ENCODE measurements around the gene SP6. TPM values are rescaled to one million over a fixed set of nuclear protein-coding genes. Genes with fewer than 3 reads are reported as not detected.

SP6 gene
- total RNA-seq, 1 experiment from 2014 or later = 3.1 TPM

GRCh38 chr17:47889734-47890529, 39.0 kb upstream of the SP6 start:
- CTCF ChIA-PET = interaction anchor here (0.6 to 1.9 kb wide), 10 partner anchors 25 to 240 kb away, joined by 3 to 65 read pairs (median 4); partner anchors contain the start of genes KPNB1, OSBPL7, SCRN2 and SP6
- TF ChIP-seq CTCF (conservative IDR thresholded peaks at IDR 0.05; ENCODE audit: low read depth, low read length) = peak; percentile 99
- TF ChIP-seq EZH2 (IDR thresholded peaks at IDR 0.05; ENCODE audit: low read length, unreplicated experiment) = no peak
- no peak for TF ChIP-seq EZH2phosphoT487 (IDR thresholded peaks at IDR 0.05; ENCODE audit: borderline replicate concordance, low read length)
- Histone ChIP-seq H3K27me3 (ENCODE audit: low read length) (no peaks in the 10 kb centered on the region), H4K20me1 (ENCODE audit: low read length) (no peaks in the 10 kb centered on the region), H3K4me3 (ENCODE audit: low read length) (no peak overlapping the region), H3K9me3 (ENCODE audit: low read length) (no peaks in the 10 kb centered on the region), H3K79me2 (ENCODE audit: low read length) (peaks cover 6% of the 10 kb centered on the region), H3K9me2 (replicated peaks; ENCODE audit: low read length) (no peaks in the 10 kb centered on the region), H3K27ac (ENCODE audit: low read length) (no peak overlapping the region), H3F3A (ENCODE audit: low read length, unreplicated experiment) (no peaks in the 10 kb centered on the region), H3K4me2 (ENCODE audit: low read length) (no peak overlapping the region), H3K4me1 (ENCODE audit: insufficient read depth, low read length) (peaks cover 17% of the 10 kb centered on the region), H2AFZ (ENCODE audit: low read length) (no peak overlapping the region), H3K9ac (ENCODE audit: low read length) (no peak overlapping the region), H3K36me3 (ENCODE audit: low read depth, low read length) (no peaks in the 10 kb centered on the region)
- ATAC-seq = peak; percentile 99
- peak; percentile 93 for DNase-seq
- no TSS peak for BruUV-seq (replicated peaks)
- POLR2A ChIA-PET (ENCODE audit: unreplicated experiment) = no interaction called here
- intact Hi-C loops (cut with micrococcal nuclease) = loop anchor here (1.0 kb wide), 1 partner anchor 47 kb away; no protein-coding TSS in a partner anchor

- H3K4me2 ChIP-seq (ENCODE audit: low read length) = no peak overlapping the region
- ChIA-PET CTCF (interaction anchor here (1.9 kb wide), 1 partner anchor 37 kb away, joined by 16 read pairs; the partner anchor contains the start of gene SP6), POLR2A (ENCODE audit: unreplicated experiment) (no interaction called here)
- DNase-seq = no peak
- no peak for ATAC-seq
- H3K36me3 ChIP-seq (ENCODE audit: low read depth, low read length) = no peaks in the 10 kb centered on the region
- intact Hi-C loops (cut with micrococcal nuclease) = no loop called here
- no peaks in the 10 kb centered on the region for H3K9me2 ChIP-seq (replicated peaks; ENCODE audit: low read length)
- H2AFZ ChIP-seq (ENCODE audit: low read length) = no peak overlapping the region
- H3K4me1 ChIP-seq (ENCODE audit: insufficient read depth, low read length) = peaks cover under 1% of the 10 kb centered on the region; the same call in 1 of the 2 replicates
- H3K27me3 ChIP-seq (ENCODE audit: low read length) = no peaks in the 10 kb centered on the region
- BruUV-seq (replicated peaks) = no TSS peak
- no peaks in the 10 kb centered on the region for H3F3A ChIP-seq (ENCODE audit: low read length, unreplicated experiment)
- H3K27ac ChIP-seq (ENCODE audit: low read length) = no peak overlapping the region
- H4K20me1 ChIP-seq (ENCODE audit: low read length) = no peaks in the 10 kb centered on the region
- H3K79me2 ChIP-seq (ENCODE audit: low read length) = no peaks in the 10 kb centered on the region
- H3K9ac ChIP-seq (ENCODE audit: low read length) = no peak overlapping the region
- H3K4me3 ChIP-seq (ENCODE audit: low read length) = no peak overlapping the region
- no peaks in the 10 kb centered on the region for H3K9me3 ChIP-seq (ENCODE audit: low read length)
- no peak for TF ChIP-seq CTCF (conservative IDR thresholded peaks at IDR 0.05; ENCODE audit: low read depth, low read length)
- TF ChIP-seq EZH2phosphoT487 (IDR thresholded peaks at IDR 0.05; ENCODE audit: borderline replicate concordance, low read length) = no peak
- no peak for TF ChIP-seq EZH2 (IDR thresholded peaks at IDR 0.05; ENCODE audit: low read length, unreplicated experiment)
Measured at GRCh38 chr17:47888293-47888692, 37.3 kb upstream of the SP6 start.

Data from PC-3 (cell line).